Eye (tissue), 1 donor: ENCODE results near the gene TTC1.
A peak's percentile ranks its signal among the peaks of the same experiment; 100 is the strongest.
"Not testable (repeated sequence)": the region's sequence is repeated elsewhere in the genome, so short reads cannot be mapped to it uniquely, and the experiment has no call there.

ENCODE experiments used
- DNase-seq: peaks from one replicate; pipeline ENCODE4 v3.0.0-alpha.2; 2015

Gene TTC1

GRCh38 chr5:160044391-160044804, 35.5 kb downstream of the TTC1 start:
- DNase-seq = no peak

GRCh38 chr5:160044967-160045366, 36.0 kb downstream of the TTC1 start:
- no peak for DNase-seq

- no peak for DNase-seq
These were observed 38.5 kb downstream of the TTC1 start for GRCh38 chr5:160047423-160047822.

GRCh38 chr5:160048131-160048530, 39.2 kb downstream of the TTC1 start:
- DNase-seq = no peak

- no peak for DNase-seq
These were observed 40.2 kb downstream of the TTC1 start for GRCh38 chr5:160049099-160049498.

GRCh38 chr5:160054047-160054446, 45.1 kb downstream of the TTC1 start:
- DNase-seq = no peak

GRCh38 chr5:160054831-160055230, 45.9 kb downstream of the TTC1 start:
- DNase-seq = no peak

GRCh38 chr5:160057256-160057655, 48.3 kb downstream of the TTC1 start:
- DNase-seq = no peak

GRCh38 chr5:160060001-160060400, 51.1 kb downstream of the TTC1 start:
- DNase-seq = no peak

- DNase-seq = no peak
These were observed 52.8 kb downstream of the TTC1 start for GRCh38 chr5:160061770-160062169.

GRCh38 chr5:160064417-160064810, 55.5 kb downstream of the TTC1 start:
- DNase-seq = no peak

GRCh38 chr5:160064995-160065614, 56.2 kb downstream of the TTC1 start:
- DNase-seq = no peak

GRCh38 chr5:160069120-160069519, 60.2 kb downstream of the TTC1 start:
- DNase-seq = not testable (repeated sequence)

- DNase-seq = peak; percentile 12
These were observed 62.6 kb downstream of the TTC1 start for GRCh38 chr5:160071516-160071915.

GRCh38 chr5:160071916-160072315, 63.0 kb downstream of the TTC1 start:
- DNase-seq = no peak

GRCh38 chr5:160075073-160075472, 66.1 kb downstream of the TTC1 start:
- peak; percentile 14 for DNase-seq

GRCh38 chr5:160076997-160077396, 68.1 kb downstream of the TTC1 start:
- no peak for DNase-seq

- DNase-seq = no peak
These were observed 70.8 kb downstream of the TTC1 start for GRCh38 chr5:160079753-160080152.

GRCh38 chr5:160081495-160081894, 72.6 kb downstream of the TTC1 start:
- no peak for DNase-seq

GRCh38 chr5:160082614-160083500, 73.9 kb downstream of the TTC1 start:
- peak; percentile 31 for DNase-seq

GRCh38 chr5:160083501-160083900, 74.6 kb downstream of the TTC1 start:
- DNase-seq = no peak

GRCh38 chr5:160084144-160084543, 75.2 kb downstream of the TTC1 start:
- DNase-seq = no peak

GRCh38 chr5:160087199-160087598, 78.3 kb downstream of the TTC1 start:
- no peak for DNase-seq

- DNase-seq = no peak
These were observed 79.9 kb downstream of the TTC1 start for GRCh38 chr5:160088805-160089204.
